Natural killer cell (primary cell): ENCODE measurements around the gene EPB41L3. TPM values are rescaled to one million over a fixed set of nuclear protein-coding genes. Genes with fewer than 3 reads are reported as not detected.

Experiments
- ATAC-seq, 3 donors: fragments of 150-1000 bp in 2 of 3; fragments of 200-7000 bp in 1 of 3; cut with Tn5 transposase; 1 replicate in 1 of 3; 2 replicates in 2 of 3; pipeline ENCODE4 v1.10.0; 2021; ENCODE audit warnings: mild to moderate bottlenecking in 2 of 3, moderate library complexity in 2 of 3
- DNase-seq, 2 donors: peaks; one replicate each; pipeline versions ENCODE4 v3.0.0 to v3.0.0-alpha.2; 2013 to 2021; ENCODE audit warnings: mixed read lengths in 1 of 2
- H3K27ac ChIP-seq: one replicate; pipeline ENCODE4 v1.5.1; 2013; ENCODE audit warnings: mild to moderate bottlenecking, low read length
- H3K27me3 ChIP-seq: one replicate; pipeline ENCODE4 v1.6.1; 2013; ENCODE audit warnings: low read length; ENCODE audit not compliant: control insufficient read depth, insufficient read depth
- H3K36me3 ChIP-seq: one replicate; pipeline ENCODE4 v1.6.1; 2013; ENCODE audit warnings: low read length; ENCODE audit not compliant: control insufficient read depth, insufficient read depth
- H3K4me1 ChIP-seq: one replicate; pipeline ENCODE4 v1.6.1; 2013; ENCODE audit warnings: low read length; ENCODE audit not compliant: control insufficient read depth, insufficient read depth
- H3K4me3 ChIP-seq: one replicate; pipeline ENCODE4 v1.5.1; 2013; ENCODE audit warnings: low read length
- H3K9me3 ChIP-seq: one replicate; pipeline ENCODE4 v1.6.1; 2013; ENCODE audit warnings: low read length; ENCODE audit not compliant: control insufficient read depth, insufficient read depth
- H3K27ac Mint-ChIP-seq, 2 donors: one replicate each; pipeline ENCODE4 v1.8.0; 2022; ENCODE audit warnings: mild to moderate bottlenecking in 2 of 2, mixed read lengths in 2 of 2, moderate library complexity in 1 of 2
- H3K27me3 Mint-ChIP-seq, 2 donors: one replicate each; pipeline ENCODE4 v1.8.0; 2022; ENCODE audit warnings: low read depth in 2 of 2, mixed read lengths in 2 of 2
- H3K36me3 Mint-ChIP-seq: one replicate; pipeline ENCODE4 v1.8.0; 2022; ENCODE audit warnings: mixed read lengths
- H3K4me1 Mint-ChIP-seq, 2 donors: one replicate each; pipeline ENCODE4 v1.8.0; 2022; ENCODE audit warnings: mixed read lengths in 2 of 2
- H3K4me3 Mint-ChIP-seq: one replicate; pipeline ENCODE4 v1.8.0; 2022; ENCODE audit warnings: mild to moderate bottlenecking, moderate library complexity, mixed read lengths
- H3K9me3 Mint-ChIP-seq, 2 donors: one replicate each; pipeline ENCODE4 v1.8.0; 2022; ENCODE audit warnings: mixed read lengths in 2 of 2
- CTCF ChIP-seq: fragments of 200-600 bp; IDR thresholded peaks from one replicate; pipeline ENCODE4 v1.8.0; 2022; ENCODE audit warnings: antibody characterized with exemption
- WGBS: methylation state at CpG from one replicate; pipeline ENCODE4 v1.1.7; 2013; ENCODE audit warnings: missing lambda C conversion rate; ENCODE audit not compliant: insufficient coverage; 5-methylcytosine and 5-hydroxymethylcytosine counted together
- intact Hi-C: fragments of 100-400 bp; cut with micrococcal nuclease; formaldehyde crosslinking; loops from one replicate; pipeline ENCODE4 v1.14.2; 2022
- total RNA-seq, 4 donors: library from RNA; stranded (reverse); fragments of 120-200 nt in 1 of 4; gene quantifications; one replicate each; pipeline versions ENCODE4 v1.2.3 to v1.2.4, GENCODE V29; 2013 to 2022

Gene EPB41L3
- total RNA-seq, 3 donors from 2014 or later (not counting 1 experiment from before 2014, with no cell fraction given), result 3.3 to 6.0 (median 4.4) TPM

- H3K27ac Mint-ChIP-seq, result no peak overlapping the region
- no peak for ATAC-seq
- no peak overlapping the region for H3K27ac ChIP-seq
- H3K4me3 Mint-ChIP-seq, result no peak overlapping the region
- 39% methylated on average over 4 of the region's 4 CpGs for WGBS
- H3K9me3 ChIP-seq, result no peaks in the 10 kb centered on the region
- no peaks in the 10 kb centered on the region for H3K27me3 Mint-ChIP-seq
- intact Hi-C loops, result no loop called here
- H3K27me3 ChIP-seq, result peaks cover 2% of the 10 kb centered on the region
- no peak for DNase-seq
- no peaks in the 10 kb centered on the region for H3K36me3 ChIP-seq
- TF ChIP-seq CTCF, result no peak
- peaks cover 3% of the 10 kb centered on the region for H3K4me1 ChIP-seq
- H3K4me1 Mint-ChIP-seq, result no peaks in the 10 kb centered on the region
- H3K9me3 Mint-ChIP-seq, result no peaks in the 10 kb centered on the region
- H3K4me3 ChIP-seq, result no peak overlapping the region
- H3K36me3 Mint-ChIP-seq, result no peaks in the 10 kb centered on the region
These were observed 99.0 kb downstream of the EPB41L3 start for GRCh38 chr18:5444847-5445246.

- H3K9me3 ChIP-seq, result no peaks in the 10 kb centered on the region
- Mint-ChIP-seq H3K27me3 (no peaks in the 10 kb centered on the region), H3K4me3 (no peak overlapping the region), H3K4me1 (no peaks in the 10 kb centered on the region), H3K27ac (no peak overlapping the region), H3K9me3 (no peaks in the 10 kb centered on the region), H3K36me3 (no peaks in the 10 kb centered on the region)
- no peaks in the 10 kb centered on the region for H3K27me3 ChIP-seq
- no peak overlapping the region for H3K4me3 ChIP-seq
- no peak for TF ChIP-seq CTCF
- no peak overlapping the region for H3K27ac ChIP-seq
- DNase-seq (no peak), ATAC-seq (no peak)
- intact Hi-C loops, result no loop called here
- peaks cover 3% of the 10 kb centered on the region for H3K4me1 ChIP-seq
- no peaks in the 10 kb centered on the region for H3K36me3 ChIP-seq
- WGBS, result 60% methylated on average over 1 of the region's 3 CpGs
These were observed 99.5 kb downstream of the EPB41L3 start for GRCh38 chr18:5444269-5444668.

- Histone ChIP-seq H3K36me3 (no peaks in the 10 kb centered on the region), H3K27me3 (no peaks in the 10 kb centered on the region), H3K27ac (no peak overlapping the region), H3K4me3 (no peak overlapping the region), H3K4me1 (peaks cover 3% of the 10 kb centered on the region), H3K9me3 (no peaks in the 10 kb centered on the region)
- intact Hi-C loops, result no loop called here
- DNase-seq, result no peak
- Mint-ChIP-seq H3K36me3 (no peaks in the 10 kb centered on the region), H3K9me3 (no peaks in the 10 kb centered on the region), H3K4me3 (no peak overlapping the region), H3K4me1 (no peaks in the 10 kb centered on the region), H3K27me3 (no peaks in the 10 kb centered on the region), H3K27ac (no peak overlapping the region)
- no peak for TF ChIP-seq CTCF
- 100% methylated on average over 1 of the region's 3 CpGs for WGBS
- ATAC-seq, result no peak
These were observed 103.7 kb downstream of the EPB41L3 start for GRCh38 chr18:5439986-5440696.

GRCh38 chr18:5434425-5434824 is 109.4 kb downstream of the EPB41L3 start:
- H3K36me3 ChIP-seq, result no peaks in the 10 kb centered on the region
- no peaks in the 10 kb centered on the region for H3K4me1 ChIP-seq
- no peak for DNase-seq
- no peak for ATAC-seq
- no peak overlapping the region for H3K27ac ChIP-seq
- Mint-ChIP-seq H3K27me3 (no peaks in the 10 kb centered on the region), H3K9me3 (no peaks in the 10 kb centered on the region), H3K4me3 (no peak overlapping the region), H3K27ac (no peak overlapping the region), H3K4me1 (no peaks in the 10 kb centered on the region), H3K36me3 (no peaks in the 10 kb centered on the region)
- H3K27me3 ChIP-seq, result no peaks in the 10 kb centered on the region
- no peak for TF ChIP-seq CTCF
- 90% methylated on average over 3 of the region's 4 CpGs for WGBS
- intact Hi-C loops, result no loop called here
- H3K4me3 ChIP-seq, result no peak overlapping the region
- H3K9me3 ChIP-seq, result no peaks in the 10 kb centered on the region
